Sigmoid colon (tissue), 4 donors: ENCODE results near the gene TMC1.

Experiments used
- EP300 ChIP-seq, 4 donors: sonication (generic); formaldehyde crosslinking; IDR thresholded peaks; one replicate each; pipeline ENCODE4 v1.6.1; 2017; ENCODE audit warnings: antibody characterized with exemption in 4 of 4
- POLR2A ChIP-seq, 2 donors: fragments of 450-650 bp; IDR thresholded peaks; one replicate each; pipeline ENCODE4 v1.6.1; 2016; ENCODE audit warnings: antibody characterized with exemption in 2 of 2, mild to moderate bottlenecking in 2 of 2, moderate library complexity in 2 of 2
- POLR2AphosphoS5 ChIP-seq, 4 donors: sonication (generic); formaldehyde crosslinking; IDR thresholded peaks; one replicate each; pipeline ENCODE4 v1.6.1; 2017; ENCODE audit warnings: antibody characterized with exemption in 4 of 4
- TF ChIP-seq, protein P1 (sequence below), 4 experiments: fragments of 450-650 bp in 3 of 4; fragments of 200-600 bp in 1 of 4; IDR thresholded peaks; one replicate each; pipeline ENCODE4 v1.5.1; 2016 to 2019; ENCODE audit warnings: antibody characterized with exemption in 4 of 4, mild to moderate bottlenecking in 3 of 4, moderate library complexity in 2 of 4

DNA sequence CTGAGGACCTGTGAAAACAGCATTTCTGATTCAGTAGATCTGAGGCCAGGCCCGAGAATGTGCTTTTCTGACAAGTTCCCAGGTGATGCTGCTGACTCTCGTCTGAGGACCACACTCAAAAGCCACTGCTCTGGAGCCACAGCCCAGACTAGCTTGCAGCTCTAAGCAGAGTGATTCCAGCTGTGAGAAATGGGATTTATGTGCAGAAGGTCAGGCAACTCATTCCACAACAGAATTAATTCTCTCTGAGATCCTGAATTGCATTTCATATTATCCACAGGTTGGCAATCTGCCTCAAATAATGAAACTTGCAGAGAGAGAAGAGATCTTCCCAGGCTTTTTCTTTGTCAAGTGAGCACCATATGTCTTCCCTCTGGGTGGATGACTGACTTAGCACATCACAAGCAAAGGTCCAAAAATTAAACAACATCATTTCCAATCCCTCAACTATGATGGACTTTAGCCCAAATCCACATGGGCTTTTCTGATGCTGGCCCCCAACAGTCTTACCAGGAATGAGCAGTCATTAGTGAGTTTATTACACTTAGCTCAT lies 291.2 kb downstream of the TMC1 start:
- TF ChIP-seq POLR2AphosphoS5 (IDR thresholded peaks at IDR 0.05) (no peak), EP300 (IDR thresholded peaks at IDR 0.05) (no peak), POLR2A (IDR thresholded peaks at IDR 0.05) (no peak)
- TF ChIP-seq, protein P1, sequence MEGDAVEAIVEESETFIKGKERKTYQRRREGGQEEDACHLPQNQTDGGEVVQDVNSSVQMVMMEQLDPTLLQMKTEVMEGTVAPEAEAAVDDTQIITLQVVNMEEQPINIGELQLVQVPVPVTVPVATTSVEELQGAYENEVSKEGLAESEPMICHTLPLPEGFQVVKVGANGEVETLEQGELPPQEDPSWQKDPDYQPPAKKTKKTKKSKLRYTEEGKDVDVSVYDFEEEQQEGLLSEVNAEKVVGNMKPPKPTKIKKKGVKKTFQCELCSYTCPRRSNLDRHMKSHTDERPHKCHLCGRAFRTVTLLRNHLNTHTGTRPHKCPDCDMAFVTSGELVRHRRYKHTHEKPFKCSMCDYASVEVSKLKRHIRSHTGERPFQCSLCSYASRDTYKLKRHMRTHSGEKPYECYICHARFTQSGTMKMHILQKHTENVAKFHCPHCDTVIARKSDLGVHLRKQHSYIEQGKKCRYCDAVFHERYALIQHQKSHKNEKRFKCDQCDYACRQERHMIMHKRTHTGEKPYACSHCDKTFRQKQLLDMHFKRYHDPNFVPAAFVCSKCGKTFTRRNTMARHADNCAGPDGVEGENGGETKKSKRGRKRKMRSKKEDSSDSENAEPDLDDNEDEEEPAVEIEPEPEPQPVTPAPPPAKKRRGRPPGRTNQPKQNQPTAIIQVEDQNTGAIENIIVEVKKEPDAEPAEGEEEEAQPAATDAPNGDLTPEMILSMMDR (IDR thresholded peaks at IDR 0.05), result no peak
